HCT116 (cell line): Measurements from ENCODE around the gene NEURL1B.

ENCODE experiments used
- CEBPB ChIP-seq: IDR thresholded peaks from 2 replicates; pipeline ENCODE4 v1.6.1; 2012; ENCODE audit warnings: low read depth
- EGR1 ChIP-seq: IDR thresholded peaks from 2 replicates; pipeline ENCODE4 v1.6.1; 2012; ENCODE audit warnings: low read depth
- EZH2 ChIP-seq: fragments of 200-600 bp; sonication (generic); IDR thresholded peaks from 2 replicates; pipeline ENCODE4 v1.6.1; 2017; ENCODE audit warnings: antibody characterized with exemption, mixed run types
- EZH2phosphoT487 ChIP-seq: fragments of 200-600 bp; IDR thresholded peaks from 2 replicates; pipeline ENCODE4 v1.6.1; 2018; ENCODE audit warnings: antibody characterized with exemption, borderline replicate concordance
- POLR2AphosphoS5 ChIP-seq: IDR thresholded peaks from 2 replicates; pipeline ENCODE4 v1.6.1; 2011; ENCODE audit warnings: mild to moderate bottlenecking, low read depth, low read length, moderate library complexity
- RAD21 ChIP-seq: IDR thresholded peaks from 2 replicates; pipeline ENCODE4 v1.6.1; 2012; ENCODE audit warnings: low read depth, mild to moderate bottlenecking
- SP1 ChIP-seq: IDR thresholded peaks from 2 replicates; pipeline ENCODE4 v1.6.1; 2012; ENCODE audit warnings: low read depth
- YY1 ChIP-seq: IDR thresholded peaks from 2 replicates; pipeline ENCODE4 v1.6.1; 2011; ENCODE audit warnings: low read length, low read depth, moderate library complexity, mild to moderate bottlenecking; ENCODE audit not compliant: insufficient replicate concordance; ENCODE audit errors: extremely low read depth
- TF ChIP-seq, protein P1 (sequence below), 3 experiments: fragments of 200-600 bp in 1 of 3; sonication (generic) in 1 of 3; IDR thresholded peaks in 2 of 3; conservative IDR thresholded peaks in 1 of 3; 2 replicates each; pipeline ENCODE4 v1.5.1; 2012 to 2017; ENCODE audit warnings: low read depth in 2 of 3, low read length in 2 of 3, antibody characterized with exemption in 1 of 3, borderline replicate concordance in 1 of 3, control low read depth in 1 of 3, mild to moderate bottlenecking in 1 of 3, mixed read lengths in 1 of 3, mixed run types in 1 of 3, moderate library complexity in 1 of 3; ENCODE audit not compliant: insufficient read depth in 1 of 3

GRCh38 chr5:172644266-172644665 is 3.2 kb downstream of the NEURL1B start:
- TF ChIP-seq, protein P1, sequence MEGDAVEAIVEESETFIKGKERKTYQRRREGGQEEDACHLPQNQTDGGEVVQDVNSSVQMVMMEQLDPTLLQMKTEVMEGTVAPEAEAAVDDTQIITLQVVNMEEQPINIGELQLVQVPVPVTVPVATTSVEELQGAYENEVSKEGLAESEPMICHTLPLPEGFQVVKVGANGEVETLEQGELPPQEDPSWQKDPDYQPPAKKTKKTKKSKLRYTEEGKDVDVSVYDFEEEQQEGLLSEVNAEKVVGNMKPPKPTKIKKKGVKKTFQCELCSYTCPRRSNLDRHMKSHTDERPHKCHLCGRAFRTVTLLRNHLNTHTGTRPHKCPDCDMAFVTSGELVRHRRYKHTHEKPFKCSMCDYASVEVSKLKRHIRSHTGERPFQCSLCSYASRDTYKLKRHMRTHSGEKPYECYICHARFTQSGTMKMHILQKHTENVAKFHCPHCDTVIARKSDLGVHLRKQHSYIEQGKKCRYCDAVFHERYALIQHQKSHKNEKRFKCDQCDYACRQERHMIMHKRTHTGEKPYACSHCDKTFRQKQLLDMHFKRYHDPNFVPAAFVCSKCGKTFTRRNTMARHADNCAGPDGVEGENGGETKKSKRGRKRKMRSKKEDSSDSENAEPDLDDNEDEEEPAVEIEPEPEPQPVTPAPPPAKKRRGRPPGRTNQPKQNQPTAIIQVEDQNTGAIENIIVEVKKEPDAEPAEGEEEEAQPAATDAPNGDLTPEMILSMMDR (IDR thresholded peaks at IDR 0.05 in 2 of 3, conservative IDR thresholded peaks at IDR 0.05 in 1 of 3; ENCODE audit: borderline replicate concordance in 1 of 3, insufficient read depth in 1 of 3, low read depth in 2 of 3, low read length in 2 of 3), result no peak
- TF ChIP-seq RAD21 (no peak), EZH2 (no peak), EZH2phosphoT487 (no peak), SP1 (no peak), POLR2AphosphoS5 (no peak), CEBPB (no peak), YY1 (no peak), EGR1 (no peak)
